Esophagus (tissue), 2 donors: ENCODE results near the gene MYT1. TPM values are rescaled to one million over a fixed set of nuclear protein-coding genes. Genes with fewer than 3 reads are reported as not detected.

Experiments used
- H3K27ac ChIP-seq, 2 donors: one replicate each; pipeline ENCODE4 v1.5.1; 2013; ENCODE audit warnings: low read depth in 2 of 2, mild to moderate bottlenecking in 2 of 2, inconsistent platforms in 1 of 2, low read length in 1 of 2, moderate library complexity in 1 of 2
- H3K27me3 ChIP-seq, 2 donors: one replicate each; pipeline ENCODE4 v1.6.1; 2013; ENCODE audit warnings: low read length in 2 of 2, control low read depth in 1 of 2, mild to moderate bottlenecking in 1 of 2; ENCODE audit not compliant: insufficient read depth in 2 of 2, control insufficient read depth in 1 of 2
- H3K36me3 ChIP-seq, 2 donors: one replicate each; pipeline ENCODE4 v1.6.1; 2013; ENCODE audit warnings: low read length in 1 of 2; ENCODE audit not compliant: control insufficient read depth in 2 of 2, insufficient read depth in 2 of 2
- H3K4me1 ChIP-seq, 2 donors: one replicate each; pipeline ENCODE4 v1.6.1; 2013; ENCODE audit warnings: low read length in 1 of 2; ENCODE audit not compliant: control insufficient read depth in 2 of 2, insufficient read depth in 2 of 2
- H3K4me3 ChIP-seq, 2 donors: one replicate each; pipeline ENCODE4 v1.5.1; 2013; ENCODE audit warnings: low read length in 2 of 2, mild to moderate bottlenecking in 2 of 2, low read depth in 1 of 2, moderate library complexity in 1 of 2
- H3K9me3 ChIP-seq, 2 donors: one replicate each; pipeline ENCODE4 v1.6.1; 2013; ENCODE audit warnings: mild to moderate bottlenecking in 2 of 2, low read depth in 1 of 2, low read length in 1 of 2, moderate library complexity in 1 of 2; ENCODE audit not compliant: control insufficient read depth in 2 of 2, insufficient read depth in 1 of 2
- WGBS, 2 donors: extraction: QIAGEN DNeasy Blood & Tissue Kit; methylation state at CpG; one replicate each; pipeline ENCODE4 v1.1.7; 2013; 5-methylcytosine and 5-hydroxymethylcytosine counted together
- polyA plus RNA-seq, 2 donors: library from polyadenylated mRNA; stranded (reverse); fragments of 200-250 nt; gene quantifications; one replicate each; pipeline ENCODE4 v1.2.3, GENCODE V29; 2013
- donor health status: healthy with polysubstance abuse.
- donor health status: Bipolar disorder and iron deficiency.

The MYT1 gene
- polyA plus RNA-seq, 2 donors, result not detected

- no peak overlapping the region for H3K4me3 ChIP-seq
- no peaks in the 10 kb centered on the region for H3K36me3 ChIP-seq
- no peak overlapping the region for H3K27ac ChIP-seq
- no peaks in the 10 kb centered on the region for H3K9me3 ChIP-seq
- no peaks in the 10 kb centered on the region for H3K4me1 ChIP-seq
- H3K27me3 ChIP-seq, result no peaks in the 10 kb centered on the region
- 80 to 83% methylated on average over 9 of the region's 9 CpGs for WGBS, 2 donors
Measured at GRCh38 chr20:64247307-64247618, 83.0 kb downstream of the MYT1 start.

GRCh38 chr20:64247970-64248841 is 84.0 kb downstream of the MYT1 start:
- H3K36me3 ChIP-seq, result no peaks in the 10 kb centered on the region
- no peak overlapping the region for H3K27ac ChIP-seq
- H3K9me3 ChIP-seq, result no peaks in the 10 kb centered on the region
- WGBS, 2 donors, result 63 to 66% methylated on average over 33 of the region's 33 CpGs
- no peaks in the 10 kb centered on the region for H3K27me3 ChIP-seq
- H3K4me3 ChIP-seq, result no peak overlapping the region
- no peaks in the 10 kb centered on the region for H3K4me1 ChIP-seq

GRCh38 chr20:64250027-64250426 is 85.8 kb downstream of the MYT1 start:
- Histone ChIP-seq H3K4me1 (no peaks in the 10 kb centered on the region), H3K9me3 (no peaks in the 10 kb centered on the region), H3K27ac (no peak overlapping the region), H3K27me3 (no peaks in the 10 kb centered on the region), H3K4me3 (no peak overlapping the region), H3K36me3 (no peaks in the 10 kb centered on the region)
- 76 to 81% methylated on average over 2 of the region's 2 CpGs for WGBS, 2 donors

GRCh38 chr20:64253000-64253383 is 88.7 kb downstream of the MYT1 start:
- no peak overlapping the region for H3K27ac ChIP-seq
- H3K4me1 ChIP-seq, result peaks cover 0 to 2% of the 10 kb centered on the region in 2 donors
- no peaks in the 10 kb centered on the region for H3K9me3 ChIP-seq
- no peaks in the 10 kb centered on the region for H3K36me3 ChIP-seq
- no peaks in the 10 kb centered on the region for H3K27me3 ChIP-seq
- WGBS, 2 donors, result 83 to 93% methylated on average over 4 of the region's 4 CpGs
- no peak overlapping the region for H3K4me3 ChIP-seq

- no peak overlapping the region for H3K27ac ChIP-seq
- WGBS, 2 donors, result 73 to 85% methylated on average over 4 of the region's 4 CpGs
- no peaks in the 10 kb centered on the region for H3K27me3 ChIP-seq
- H3K4me3 ChIP-seq, result no peak overlapping the region
- peaks cover 0 to 2% of the 10 kb centered on the region in 2 donors for H3K4me1 ChIP-seq
- no peaks in the 10 kb centered on the region for H3K9me3 ChIP-seq
- no peaks in the 10 kb centered on the region for H3K36me3 ChIP-seq
Measured at GRCh38 chr20:64253443-64253842, 89.2 kb downstream of the MYT1 start.

GRCh38 chr20:64254156-64254555 is 89.9 kb downstream of the MYT1 start:
- Histone ChIP-seq H3K9me3 (no peaks in the 10 kb centered on the region), H3K36me3 (no peaks in the 10 kb centered on the region), H3K27ac (no peak overlapping the region), H3K4me3 (no peak overlapping the region), H3K27me3 (no peaks in the 10 kb centered on the region), H3K4me1 (peaks cover 0 to 2% of the 10 kb centered on the region in 2 donors)
- WGBS, 2 donors, result 85 to 91% methylated on average over 5 of the region's 5 CpGs

- Histone ChIP-seq H3K36me3 (no peaks in the 10 kb centered on the region), H3K9me3 (no peaks in the 10 kb centered on the region), H3K4me3 (peak overlapping the region; percentile 70 to 90), H3K4me1 (peaks cover 0 to 2% of the 10 kb centered on the region in 2 donors), H3K27me3 (no peaks in the 10 kb centered on the region), H3K27ac (peak overlapping the region; percentile 77 to 88)
- WGBS, 2 donors, result 77 to 78% methylated on average over 28 of the region's 28 CpGs
Measured at GRCh38 chr20:64254571-64255360, 90.5 kb downstream of the MYT1 start.

- H3K9me3 ChIP-seq, result no peaks in the 10 kb centered on the region
- no peaks in the 10 kb centered on the region for H3K36me3 ChIP-seq
- H3K4me1 ChIP-seq, result peaks cover 0 to 2% of the 10 kb centered on the region in 2 donors
- 0 to 1% methylated on average over 39 to 96 of the region's 96 CpGs for WGBS, 2 donors
- H3K27ac ChIP-seq, result peak within 1 kb of the TSS; percentile 77 to 88
- H3K27me3 ChIP-seq, result no peaks in the 10 kb centered on the region
- H3K4me3 ChIP-seq, result peak within 1 kb of the TSS; percentile 70 to 90
Measured at GRCh38 chr20:64255361-64256281, 91.4 kb downstream of the MYT1 start, which contains the start of gene PCMTD2. Gene PCMTD2, plus strand, starts transcription at chr20:64255748. Its CDS starts 4,218 bp downstream, at chr20:64259966.
